Measurements from ENCODE around the gene CTTNBP2NL. TPM values are rescaled to one million over a fixed set of nuclear protein-coding genes. Genes with fewer than 3 reads are reported as not detected.
A peak's percentile ranks its signal among the peaks of the same experiment; 100 is the strongest.

The CTTNBP2NL gene, protein sequence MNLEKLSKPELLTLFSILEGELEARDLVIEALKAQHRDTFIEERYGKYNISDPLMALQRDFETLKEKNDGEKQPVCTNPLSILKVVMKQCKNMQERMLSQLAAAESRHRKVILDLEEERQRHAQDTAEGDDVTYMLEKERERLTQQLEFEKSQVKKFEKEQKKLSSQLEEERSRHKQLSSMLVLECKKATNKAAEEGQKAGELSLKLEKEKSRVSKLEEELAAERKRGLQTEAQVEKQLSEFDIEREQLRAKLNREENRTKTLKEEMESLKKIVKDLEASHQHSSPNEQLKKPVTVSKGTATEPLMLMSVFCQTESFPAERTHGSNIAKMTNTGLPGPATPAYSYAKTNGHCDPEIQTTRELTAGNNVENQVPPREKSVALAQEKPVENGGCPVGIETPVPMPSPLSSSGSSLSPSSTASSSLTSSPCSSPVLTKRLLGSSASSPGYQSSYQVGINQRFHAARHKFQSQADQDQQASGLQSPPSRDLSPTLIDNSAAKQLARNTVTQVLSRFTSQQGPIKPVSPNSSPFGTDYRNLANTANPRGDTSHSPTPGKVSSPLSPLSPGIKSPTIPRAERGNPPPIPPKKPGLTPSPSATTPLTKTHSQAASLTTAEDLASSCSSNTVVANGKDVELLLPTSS
- total RNA-seq (2014; rRNA removed; shearing (Covaris generic)): 9.3 and 11.1 TPM in 2 replicates

DNA sequence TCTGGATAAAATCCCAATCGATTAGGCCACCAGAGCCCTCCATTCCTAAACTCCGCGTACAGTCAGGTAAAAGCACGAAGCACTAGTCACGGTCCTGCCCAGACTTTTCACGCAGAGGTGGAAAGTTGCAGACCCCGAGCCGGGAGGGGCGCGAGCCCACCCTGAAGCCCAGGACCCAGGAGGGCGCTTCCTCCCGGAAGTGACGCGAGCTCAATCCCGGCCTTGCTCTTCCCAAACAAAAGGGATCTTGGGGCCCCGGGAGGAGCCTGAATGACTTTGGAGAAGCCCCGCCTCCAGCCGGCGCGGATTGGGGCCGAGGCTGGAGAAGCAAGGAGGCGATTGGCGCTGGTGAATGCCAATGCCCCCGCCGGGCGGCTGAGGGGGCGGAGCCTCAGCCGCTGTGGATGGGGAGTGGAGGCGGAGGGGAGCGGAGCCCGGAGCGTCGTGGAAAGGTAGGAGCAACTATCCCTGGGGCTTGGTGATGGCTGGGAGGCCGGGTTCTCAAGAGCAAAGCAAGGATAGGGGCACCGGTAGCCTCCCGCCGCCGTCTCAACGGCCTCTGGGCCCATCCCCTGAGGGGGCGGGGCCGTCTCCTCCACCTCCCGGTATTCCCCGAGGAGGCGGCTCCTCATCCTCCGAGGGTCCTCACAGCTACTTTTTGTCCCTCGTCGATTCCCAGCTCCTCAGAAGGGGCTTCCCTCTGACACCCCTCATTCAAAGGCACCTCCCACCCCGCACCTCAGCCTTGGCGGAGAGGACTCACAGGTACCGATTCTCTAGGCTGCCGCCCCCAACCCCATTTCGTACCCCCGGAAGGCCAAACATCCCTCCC is at the start of gene CTTNBP2NL:
CTTNBP2NL (plus strand) TSS at position 394 of the 832 bp plus-strand sequence. CDS start 19,952 bp downstream, outside the sequence.
- peak; percentile 99 for DNase-seq (ENCODE audit: low read depth)

DNA sequence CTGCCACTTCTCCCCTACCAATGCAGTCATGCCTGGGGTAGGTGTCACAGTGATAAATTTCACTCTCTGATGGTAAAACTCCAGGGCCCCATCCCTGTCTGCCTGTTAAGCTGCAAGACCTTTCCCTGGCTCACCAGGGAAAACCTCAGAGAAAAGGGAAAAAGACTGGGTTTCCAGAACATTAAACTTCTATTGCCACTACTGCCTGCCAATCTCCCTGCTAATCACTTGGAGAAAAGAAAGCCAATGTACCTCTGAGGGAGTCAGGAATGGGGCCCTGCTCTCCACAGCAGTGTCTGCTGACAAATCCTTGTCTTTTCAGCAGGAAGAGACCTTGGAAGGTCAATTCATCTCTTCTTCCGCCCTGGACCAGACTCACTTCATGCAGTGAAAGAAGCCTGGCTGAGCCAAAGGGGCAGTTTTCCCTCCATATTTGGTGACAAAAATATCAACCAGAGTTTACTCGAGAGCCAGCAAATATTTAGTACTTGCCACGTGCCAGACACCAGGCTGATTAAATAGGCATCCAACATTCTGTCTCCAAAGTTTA is 49.1 kb upstream of the CTTNBP2NL start:
- DNase-seq (ENCODE audit: low read depth): no peak

DNA sequence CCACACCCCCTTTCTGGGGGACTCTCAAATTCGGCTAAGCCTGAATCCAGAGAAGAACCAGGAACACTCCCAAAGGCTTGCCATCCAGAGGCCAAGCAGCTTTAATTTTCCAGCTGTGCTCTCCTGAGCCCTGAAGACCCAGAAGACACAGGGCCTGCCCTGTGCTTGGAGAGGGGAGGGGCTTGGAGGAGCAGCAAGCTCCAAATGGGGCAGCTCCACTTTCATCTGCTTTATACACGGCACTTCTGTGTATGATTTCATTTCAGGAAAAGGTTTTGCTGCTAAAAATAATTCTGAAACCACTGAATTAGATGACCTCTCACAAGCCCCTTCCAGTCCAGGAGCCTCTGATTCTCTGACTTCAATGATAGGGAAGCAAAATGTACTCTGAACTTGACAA is 39.2 kb upstream of the CTTNBP2NL start:
- no peak for DNase-seq (ENCODE audit: low read depth)

DNA sequence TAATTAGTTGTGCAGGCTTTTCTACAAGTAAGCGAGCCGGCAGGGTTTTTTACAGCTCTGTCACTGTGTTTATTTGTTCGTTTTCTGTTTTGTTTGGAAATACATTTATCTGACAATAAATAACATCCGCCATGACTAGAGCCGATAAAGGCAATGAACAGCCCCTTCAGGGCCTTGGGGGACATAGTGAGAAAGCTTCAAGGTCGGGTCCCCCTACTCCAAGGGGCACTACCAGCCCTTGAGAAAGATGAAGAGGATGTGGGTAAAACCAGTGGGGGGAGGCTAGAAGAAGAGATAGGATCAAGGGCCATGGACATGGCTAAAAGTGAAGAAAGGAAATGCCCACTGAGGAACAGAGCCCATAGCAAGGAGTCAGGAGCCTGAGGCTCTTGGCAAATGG is 38.5 kb upstream of the CTTNBP2NL start:
- no peak for DNase-seq (ENCODE audit: low read depth)

DNA sequence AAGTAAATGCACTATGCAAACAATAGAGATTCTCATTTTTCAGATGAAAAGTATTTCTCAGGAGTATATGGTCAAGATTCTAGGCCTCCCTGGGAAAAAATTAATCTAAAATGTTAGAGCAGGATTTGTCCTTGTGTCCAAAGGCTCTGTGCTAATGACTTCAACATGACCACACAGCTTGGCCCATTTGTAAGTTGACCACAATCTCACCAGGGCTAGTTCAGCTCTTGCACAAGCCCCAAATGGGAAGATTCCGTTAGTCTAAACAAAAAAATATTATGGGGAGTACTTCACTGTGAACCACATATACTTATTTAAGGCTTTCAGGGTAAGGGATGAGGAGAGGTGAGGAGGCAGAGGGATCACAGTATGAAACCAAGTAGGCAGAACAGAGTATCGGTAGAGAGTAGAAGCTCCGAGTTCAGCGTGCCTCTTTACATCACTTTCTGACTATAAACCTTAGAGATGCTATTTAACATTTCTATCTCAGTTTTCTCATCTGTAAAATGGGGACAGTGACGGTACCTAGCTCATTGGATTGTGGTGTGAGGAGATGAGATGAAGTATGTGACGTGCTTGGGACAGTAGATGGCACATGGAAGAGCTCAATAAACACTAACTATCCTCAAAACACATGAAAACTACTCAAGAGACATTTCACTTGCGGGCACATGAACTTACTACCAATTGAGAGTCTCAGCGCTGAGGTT is 37.8 kb upstream of the CTTNBP2NL start:
- DNase-seq (ENCODE audit: low read depth): no peak

DNA sequence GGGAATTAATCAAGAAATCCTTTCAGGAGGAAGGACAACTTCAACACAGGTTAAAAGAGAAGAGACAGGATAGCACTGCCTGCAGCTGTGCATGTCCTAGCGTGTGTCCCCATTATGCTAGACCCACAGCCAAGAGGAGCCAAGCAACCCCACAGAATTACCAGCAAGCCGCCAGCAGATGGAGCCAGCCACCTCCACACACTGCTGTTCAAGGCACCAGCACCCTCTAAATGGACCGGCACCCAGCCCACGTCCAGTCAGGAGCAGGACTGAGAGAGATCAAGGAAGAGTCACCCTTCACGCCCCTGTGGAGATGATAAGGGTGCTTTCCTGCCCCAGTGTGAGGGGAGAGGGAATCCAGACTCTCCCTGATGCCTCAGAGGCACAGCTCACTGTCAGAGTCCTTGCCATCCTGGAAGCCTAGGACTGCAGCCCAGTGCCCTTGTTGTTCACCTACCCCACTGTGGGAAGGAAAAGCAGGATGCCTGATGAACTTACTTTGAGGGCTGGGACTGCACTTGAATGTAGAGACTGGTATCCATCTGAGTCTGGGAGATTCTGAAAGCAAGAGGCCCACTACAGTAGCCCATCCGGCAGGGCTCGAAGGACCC is 37.1 kb upstream of the CTTNBP2NL start:
- peak; percentile 71 for DNase-seq (ENCODE audit: low read depth)

DNA sequence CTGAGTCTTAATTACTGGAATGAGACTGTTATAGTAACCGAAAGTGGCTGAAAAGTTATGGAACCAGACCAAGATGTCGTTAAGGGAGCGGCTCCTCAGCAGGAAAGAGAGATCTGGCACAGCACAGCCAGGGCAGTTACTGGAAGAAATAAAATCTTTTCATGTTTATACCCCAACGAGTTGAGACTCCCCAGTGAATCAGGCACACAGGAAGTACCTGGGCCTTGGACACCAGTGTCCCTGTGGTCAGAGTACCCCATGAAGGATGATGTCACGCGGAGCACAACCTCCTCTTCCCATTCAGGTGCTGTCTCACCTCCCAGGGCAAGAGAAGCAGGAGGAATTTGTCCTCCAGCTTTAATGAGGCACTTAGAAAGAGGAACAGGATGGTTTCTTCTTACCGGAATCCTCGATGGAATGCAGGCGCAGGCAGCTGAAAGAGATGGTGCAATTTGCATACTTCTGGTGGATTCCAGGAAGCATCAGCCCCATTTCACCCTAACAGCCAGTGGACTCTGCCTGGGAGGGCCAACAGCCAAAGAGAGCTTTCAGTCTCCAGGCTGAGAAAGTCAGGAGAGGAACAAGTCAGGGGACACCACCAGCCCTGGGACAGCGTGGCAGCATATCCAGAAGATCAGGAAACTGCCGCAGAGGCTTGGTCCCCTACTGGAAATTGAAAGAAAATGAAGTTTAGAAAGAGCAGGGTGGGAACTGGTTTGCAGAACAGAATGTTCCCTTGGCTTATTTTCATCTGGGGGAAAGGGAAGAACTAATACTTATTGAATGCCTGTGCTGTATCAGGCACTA is 35.9 kb upstream of the CTTNBP2NL start:
- peak; percentile 24 for DNase-seq (ENCODE audit: low read depth)

DNA sequence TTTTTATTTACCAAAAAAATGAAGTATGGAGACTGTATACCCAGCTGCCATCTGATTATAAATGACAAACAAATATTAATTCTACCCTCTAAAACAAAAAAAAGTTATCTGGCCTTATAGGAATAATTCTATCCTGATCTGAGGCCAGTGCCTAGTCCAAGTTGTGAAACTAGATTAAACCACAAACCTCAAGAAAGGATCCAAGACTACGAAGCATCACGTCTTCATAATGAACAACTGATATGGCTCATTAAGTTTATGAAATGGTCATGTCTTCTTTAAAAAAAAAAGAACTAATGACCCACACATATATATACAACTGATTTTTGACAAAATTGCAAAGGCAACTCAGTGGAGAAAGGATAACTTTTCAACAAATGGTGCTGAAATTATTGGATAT is 32.4 kb upstream of the CTTNBP2NL start:
- no peak for DNase-seq (ENCODE audit: low read depth)

DNA sequence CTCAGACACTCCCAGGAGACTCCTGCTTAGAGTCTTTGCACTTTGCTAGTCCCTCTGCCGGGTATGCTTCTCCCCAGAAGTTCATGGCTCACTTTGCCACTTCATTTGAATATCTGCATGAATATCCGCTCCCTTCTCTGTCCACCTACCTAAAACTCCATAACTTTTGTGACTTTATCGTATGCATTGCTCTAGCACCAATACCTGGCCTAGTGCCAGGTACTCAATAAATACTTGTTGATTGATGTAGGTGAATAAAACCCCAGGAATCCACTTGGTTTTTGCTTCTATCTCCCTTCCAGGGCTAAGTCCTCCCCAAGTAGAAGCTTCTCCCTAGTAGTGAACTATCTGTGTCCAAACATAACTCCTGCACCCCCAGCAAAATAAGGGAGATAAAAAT is 27.8 kb upstream of the CTTNBP2NL start:
- no peak for DNase-seq (ENCODE audit: low read depth)

DNA sequence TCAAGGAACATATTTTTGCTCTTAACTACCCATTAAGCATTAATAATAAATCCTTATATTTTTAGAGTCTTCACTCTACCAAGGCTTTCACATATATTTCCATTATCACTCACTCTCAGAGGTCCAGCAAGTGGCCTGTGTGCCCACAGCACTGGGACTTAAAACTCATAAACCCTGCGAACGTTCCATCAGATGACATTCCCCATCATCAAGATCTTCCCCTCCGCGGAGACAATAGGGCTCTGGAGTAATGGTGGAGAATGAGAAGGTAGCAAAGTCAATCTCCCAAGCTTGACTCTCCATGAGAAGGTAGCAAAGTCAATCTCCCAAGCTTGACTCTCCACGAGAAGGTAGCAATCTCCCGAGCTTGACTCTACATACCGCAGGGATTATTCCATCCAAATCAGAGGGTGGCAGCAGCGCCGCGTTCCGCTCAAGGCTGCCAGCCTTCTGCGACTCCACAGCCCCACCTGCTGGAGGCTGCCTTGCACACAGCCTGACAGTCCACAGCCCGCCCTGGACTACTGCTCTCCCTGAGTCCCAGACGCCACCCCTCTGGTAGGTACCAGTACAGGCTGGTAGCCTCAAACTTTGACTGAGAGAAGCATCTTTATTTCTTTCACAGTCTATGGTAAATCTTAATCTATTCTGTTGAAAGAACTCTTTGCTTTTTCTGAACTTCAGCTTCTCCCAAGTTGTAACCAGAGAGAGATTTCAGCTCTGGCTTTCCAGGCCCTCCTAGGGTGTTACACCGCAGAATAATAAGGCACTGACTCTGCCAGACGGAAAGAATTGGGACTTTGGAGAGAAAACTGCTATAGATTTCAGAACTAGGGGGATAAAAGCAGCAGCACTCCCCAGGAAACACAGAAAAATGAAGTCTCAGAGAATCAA is 26.4 kb upstream of the CTTNBP2NL start:
- DNase-seq (ENCODE audit: low read depth): peak; percentile 95

DNA sequence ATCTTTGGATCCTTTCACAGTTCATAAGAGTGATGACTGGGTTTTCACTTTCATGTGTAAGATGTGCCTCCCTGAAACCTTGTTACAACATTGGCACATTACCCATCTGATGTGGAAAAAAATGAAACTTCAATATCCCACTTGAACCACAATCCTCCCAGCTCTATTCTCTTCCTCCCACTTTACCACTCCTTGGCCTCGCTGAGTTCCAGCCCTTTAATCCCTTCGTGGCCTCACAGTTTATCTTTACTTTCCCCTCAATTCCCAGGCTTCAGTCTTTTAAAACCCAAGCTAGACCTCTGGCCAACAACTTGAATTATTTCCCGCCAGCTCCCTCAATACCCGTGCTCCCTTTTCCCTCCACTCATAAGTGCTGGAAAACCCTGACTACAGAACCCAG is 25.0 kb upstream of the CTTNBP2NL start:
- no peak for DNase-seq (ENCODE audit: low read depth)

DNA sequence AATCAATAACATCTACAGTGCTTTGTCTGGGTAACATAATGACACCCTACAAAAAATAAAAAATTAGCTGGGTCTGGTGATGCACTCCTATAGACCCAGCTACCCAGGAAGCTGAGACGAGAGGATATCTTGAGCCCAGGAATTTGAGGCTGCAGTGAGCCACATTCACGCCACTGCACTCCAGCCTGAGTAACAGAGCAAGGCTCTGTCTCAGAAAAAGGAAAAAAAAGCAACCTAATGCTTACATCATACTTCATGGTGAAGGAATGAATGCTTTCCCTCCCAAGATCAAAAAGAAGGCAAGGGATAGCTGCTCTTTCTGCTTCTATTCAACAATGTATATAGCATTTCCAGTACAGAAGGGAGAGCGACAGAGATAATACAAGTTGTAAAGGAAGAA is 24.2 kb upstream of the CTTNBP2NL start:
- no peak for DNase-seq (ENCODE audit: low read depth)

DNA sequence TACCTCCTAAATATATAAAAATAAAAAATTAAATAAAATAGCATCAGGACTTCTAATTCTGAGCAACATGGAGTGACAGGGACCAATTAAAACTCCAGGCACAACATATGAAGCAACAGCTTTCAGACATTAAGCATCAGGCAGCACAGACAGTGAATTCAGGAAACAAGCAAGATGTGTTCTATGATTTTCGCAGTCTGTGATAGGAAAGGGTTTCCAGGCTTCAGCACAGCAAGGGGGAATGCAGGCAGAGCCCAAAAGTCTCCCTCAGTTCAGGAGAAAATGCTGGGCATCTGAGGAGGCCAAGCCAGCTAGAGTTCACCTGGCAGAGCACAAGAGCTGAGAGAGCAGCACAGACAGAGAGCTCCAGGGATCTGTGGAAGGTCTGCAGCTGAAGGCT is 22.2 kb upstream of the CTTNBP2NL start:
- no peak for DNase-seq (ENCODE audit: low read depth)

DNA sequence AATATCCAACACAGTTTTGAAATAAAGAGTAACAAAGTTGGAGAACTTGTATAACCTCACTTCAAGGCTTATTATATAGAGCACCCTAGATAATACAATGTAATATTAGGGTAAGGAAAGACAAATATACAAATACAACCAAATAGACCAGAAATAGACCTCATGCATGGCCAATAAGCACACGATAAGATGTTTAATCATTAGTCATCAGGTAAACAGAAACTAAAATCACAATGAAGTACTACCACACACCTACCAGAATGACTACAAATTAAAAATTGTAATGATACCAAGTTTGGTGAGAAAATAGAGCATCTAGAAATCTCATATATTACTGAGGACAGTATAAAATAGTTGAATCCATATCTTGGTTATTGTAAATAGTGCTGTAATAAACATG is 20.3 kb upstream of the CTTNBP2NL start:
- no peak for DNase-seq (ENCODE audit: low read depth)

DNA sequence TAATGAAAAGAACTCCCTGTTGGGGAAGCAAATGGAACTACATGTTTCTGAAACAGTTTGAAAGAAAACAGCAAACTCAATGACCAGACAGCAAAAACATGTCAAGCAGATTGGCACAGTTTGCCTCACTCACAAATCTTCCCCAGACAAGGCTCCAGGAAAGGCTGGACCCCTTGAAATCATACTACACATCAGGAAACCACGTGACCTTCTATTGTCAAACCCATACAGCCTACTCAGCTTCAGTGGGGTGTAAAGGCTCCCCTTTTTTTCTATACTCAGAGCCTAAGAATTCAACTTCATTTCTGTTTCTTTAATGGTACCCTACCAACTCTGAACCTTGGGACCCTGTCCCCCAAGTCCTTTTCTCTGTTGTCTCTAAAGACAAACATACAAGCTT is 15.7 kb upstream of the CTTNBP2NL start:
- no peak for DNase-seq (ENCODE audit: low read depth)

DNA sequence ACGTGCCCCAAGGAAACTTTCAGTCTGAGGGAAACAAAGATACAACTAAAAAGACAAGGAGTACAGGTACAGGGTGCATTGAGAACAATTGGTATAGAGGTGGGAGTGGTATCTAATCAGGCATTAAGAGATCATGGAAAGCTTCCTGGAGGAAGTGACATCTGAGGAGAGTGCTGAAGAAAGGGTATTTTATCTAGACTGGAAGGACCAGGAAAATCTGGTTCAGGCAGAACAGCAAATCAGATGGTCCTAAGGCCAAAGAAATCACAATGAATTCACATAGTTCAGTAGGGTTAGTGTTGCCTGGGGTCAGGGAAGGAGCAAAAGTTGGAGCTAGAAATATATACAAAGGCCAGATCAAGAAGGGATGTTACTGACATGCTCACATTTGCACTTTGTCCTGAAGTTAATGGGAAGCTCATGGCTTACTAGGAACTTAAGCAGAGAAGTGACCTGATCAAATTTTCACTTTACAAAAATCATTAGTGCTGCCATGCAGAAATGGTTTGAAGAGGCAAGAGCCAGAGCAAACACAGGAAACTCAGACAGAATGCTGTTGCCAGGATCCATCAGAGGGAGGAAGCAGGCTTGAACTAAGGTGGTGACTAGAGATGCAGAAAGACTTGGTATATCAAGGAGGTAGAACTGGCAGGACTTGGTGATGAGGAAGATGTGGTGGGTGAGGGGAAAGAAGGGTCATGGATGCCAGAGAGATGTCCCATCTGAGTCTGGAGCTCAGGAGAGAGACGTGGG is 14.5 kb upstream of the CTTNBP2NL start:
- DNase-seq (ENCODE audit: low read depth): no peak

DNA sequence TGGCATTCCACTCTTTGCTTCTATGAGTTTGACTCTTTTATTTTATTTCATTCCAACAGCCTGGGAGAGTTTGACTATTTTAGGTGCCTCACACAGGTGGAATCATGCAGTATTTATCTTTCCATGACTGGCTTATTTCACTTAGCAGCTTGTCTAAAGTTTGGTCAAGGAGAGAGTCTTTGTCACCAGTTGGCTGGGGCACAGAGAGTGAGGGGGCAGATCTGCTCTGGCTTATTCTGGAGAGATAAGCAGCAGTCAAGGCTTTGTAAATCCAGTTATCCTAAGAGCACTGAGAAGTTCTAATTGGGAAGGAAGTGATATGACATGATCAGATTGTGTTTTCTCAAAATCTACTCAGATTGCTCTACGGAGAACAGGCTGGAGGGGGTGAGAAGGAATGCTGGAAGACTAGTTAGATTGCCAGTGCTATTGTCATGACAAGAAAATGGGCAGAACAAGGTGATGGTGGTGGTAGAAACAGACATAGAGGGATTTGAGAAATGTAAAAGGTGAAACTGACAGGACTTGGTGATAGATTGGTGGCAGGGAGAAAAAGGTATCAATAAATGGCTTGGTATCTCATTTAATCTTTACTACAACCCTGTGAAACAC is 12.1 kb upstream of the CTTNBP2NL start:
- no peak for DNase-seq (ENCODE audit: low read depth)

All from Daoy (cell line).